Measurements from ENCODE around the gene SH3PXD2A.

SH3PXD2A gene, protein sequence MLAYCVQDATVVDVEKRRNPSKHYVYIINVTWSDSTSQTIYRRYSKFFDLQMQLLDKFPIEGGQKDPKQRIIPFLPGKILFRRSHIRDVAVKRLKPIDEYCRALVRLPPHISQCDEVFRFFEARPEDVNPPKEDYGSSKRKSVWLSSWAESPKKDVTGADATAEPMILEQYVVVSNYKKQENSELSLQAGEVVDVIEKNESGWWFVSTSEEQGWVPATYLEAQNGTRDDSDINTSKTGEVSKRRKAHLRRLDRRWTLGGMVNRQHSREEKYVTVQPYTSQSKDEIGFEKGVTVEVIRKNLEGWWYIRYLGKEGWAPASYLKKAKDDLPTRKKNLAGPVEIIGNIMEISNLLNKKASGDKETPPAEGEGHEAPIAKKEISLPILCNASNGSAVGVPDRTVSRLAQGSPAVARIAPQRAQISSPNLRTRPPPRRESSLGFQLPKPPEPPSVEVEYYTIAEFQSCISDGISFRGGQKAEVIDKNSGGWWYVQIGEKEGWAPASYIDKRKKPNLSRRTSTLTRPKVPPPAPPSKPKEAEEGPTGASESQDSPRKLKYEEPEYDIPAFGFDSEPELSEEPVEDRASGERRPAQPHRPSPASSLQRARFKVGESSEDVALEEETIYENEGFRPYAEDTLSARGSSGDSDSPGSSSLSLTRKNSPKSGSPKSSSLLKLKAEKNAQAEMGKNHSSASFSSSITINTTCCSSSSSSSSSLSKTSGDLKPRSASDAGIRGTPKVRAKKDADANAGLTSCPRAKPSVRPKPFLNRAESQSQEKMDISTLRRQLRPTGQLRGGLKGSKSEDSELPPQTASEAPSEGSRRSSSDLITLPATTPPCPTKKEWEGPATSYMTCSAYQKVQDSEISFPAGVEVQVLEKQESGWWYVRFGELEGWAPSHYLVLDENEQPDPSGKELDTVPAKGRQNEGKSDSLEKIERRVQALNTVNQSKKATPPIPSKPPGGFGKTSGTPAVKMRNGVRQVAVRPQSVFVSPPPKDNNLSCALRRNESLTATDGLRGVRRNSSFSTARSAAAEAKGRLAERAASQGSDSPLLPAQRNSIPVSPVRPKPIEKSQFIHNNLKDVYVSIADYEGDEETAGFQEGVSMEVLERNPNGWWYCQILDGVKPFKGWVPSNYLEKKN

GRCh38 chr10:103855424-103855823, at the start of gene SH3PXD2A:
TSS of gene SH3PXD2A (minus strand) at chr10:103855576. CDS start at chr10:103855266, 310 bp downstream.
- in situ Hi-C loops (cut with MboI; ENCODE audit: low sequenced_read_pairs), result no loop called here

GRCh38 chr10:103901299-103901698, 45.9 kb upstream of the SH3PXD2A start:
- in situ Hi-C loops (cut with MboI; ENCODE audit: low sequenced_read_pairs), result no loop called here

DNA sequence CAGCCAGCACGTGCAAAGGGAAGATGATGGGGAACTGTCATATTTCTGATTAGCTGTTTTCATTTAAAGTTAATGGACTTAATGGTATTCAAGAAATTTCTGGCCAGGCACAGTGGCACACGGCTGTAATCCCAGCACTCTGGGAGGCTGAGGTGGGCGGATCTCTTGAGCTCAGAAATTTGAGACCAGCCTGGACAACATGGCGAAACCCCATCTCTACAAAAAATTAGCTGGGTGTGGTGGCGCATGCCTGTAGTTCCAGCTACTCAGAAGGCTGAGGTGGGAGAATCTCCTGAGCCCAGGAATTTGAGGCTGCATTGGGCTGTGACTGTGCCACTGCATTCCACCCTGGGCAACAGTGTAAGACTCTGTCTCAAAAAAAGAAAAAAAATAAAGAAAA, 43.9 kb upstream of the SH3PXD2A start:
- in situ Hi-C loops (cut with MboI; ENCODE audit: low sequenced_read_pairs), result loop anchor here (25.0 kb wide), 1 partner anchor 313 kb away; no protein-coding TSS in a partner anchor

GRCh38 chr10:103897241-103897774, 41.9 kb upstream of the SH3PXD2A start:
- in situ Hi-C loops (cut with MboI; ENCODE audit: low sequenced_read_pairs), result loop anchor here (25.0 kb wide), 1 partner anchor 315 kb away; no protein-coding TSS in a partner anchor

GRCh38 chr10:103896225-103896624, 40.8 kb upstream of the SH3PXD2A start:
- in situ Hi-C loops (cut with MboI; ENCODE audit: low sequenced_read_pairs), result loop anchor here (25.0 kb wide), 1 partner anchor 316 kb away; no protein-coding TSS in a partner anchor

DNA sequence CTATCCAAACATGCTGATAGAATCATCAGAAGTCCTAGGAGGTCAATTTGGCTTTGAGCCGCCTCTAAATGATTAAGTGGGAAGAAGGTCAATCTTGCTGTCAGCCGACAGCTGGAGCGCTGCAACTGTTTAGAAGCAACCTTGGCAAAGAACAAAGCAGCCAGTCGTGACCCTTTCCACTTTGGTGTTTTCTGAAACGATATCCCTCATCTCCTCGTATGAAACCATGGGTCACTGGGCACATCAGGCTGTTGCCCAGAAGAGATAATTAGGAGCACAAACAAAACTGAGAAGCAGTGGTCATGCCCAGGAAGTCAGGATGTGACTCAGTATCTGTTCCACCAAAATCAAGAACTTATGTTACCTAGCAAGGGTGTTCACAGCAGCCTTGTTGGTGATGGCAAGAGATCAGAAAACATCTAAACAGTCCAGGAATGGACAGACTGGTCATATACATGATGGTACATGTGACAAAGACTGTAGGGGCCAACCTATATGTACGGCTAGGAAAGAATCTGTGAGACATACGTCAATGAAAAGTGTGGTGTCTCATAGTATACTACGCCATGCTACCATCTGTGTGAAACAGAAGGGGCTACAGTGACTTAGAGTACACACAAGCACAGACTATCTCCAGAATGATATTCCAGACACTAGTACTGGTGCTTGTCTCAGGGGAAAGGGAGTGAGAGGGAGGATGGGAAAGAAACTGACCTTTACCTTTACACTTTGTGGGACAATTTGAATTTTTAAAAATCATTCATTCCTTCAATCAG, 40.2 kb upstream of the SH3PXD2A start:
- in situ Hi-C loops (cut with MboI; ENCODE audit: low sequenced_read_pairs), result loop anchor here (25.0 kb wide), 1 partner anchor 317 kb away; no protein-coding TSS in a partner anchor

DNA sequence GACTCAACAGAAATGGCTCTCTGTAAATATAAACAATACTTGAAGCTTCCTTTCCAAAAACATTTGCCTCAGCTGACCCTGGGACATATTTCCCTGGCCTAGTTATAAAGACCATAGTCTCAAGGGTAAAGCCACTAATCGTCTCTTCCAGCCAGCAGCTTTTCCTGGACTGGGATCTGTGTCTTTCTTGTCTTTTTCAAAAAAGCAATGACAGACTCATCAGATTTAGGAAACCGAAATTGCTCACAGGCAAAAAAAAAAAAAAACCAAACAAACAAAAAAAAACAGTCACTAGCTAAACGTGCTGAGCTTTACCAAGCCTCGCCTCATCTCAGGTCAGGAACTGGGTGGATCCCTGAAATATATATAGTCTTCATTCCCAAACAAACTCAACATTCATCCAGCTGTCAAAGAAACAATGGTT, 39.1 kb upstream of the SH3PXD2A start:
- in situ Hi-C loops (cut with MboI; ENCODE audit: low sequenced_read_pairs), result loop anchor here (25.0 kb wide), 1 partner anchor 318 kb away; no protein-coding TSS in a partner anchor

GRCh38 chr10:103893817-103894216, 38.4 kb upstream of the SH3PXD2A start:
- in situ Hi-C loops (cut with MboI; ENCODE audit: low sequenced_read_pairs), result loop anchor here (25.0 kb wide), 1 partner anchor 318 kb away; no protein-coding TSS in a partner anchor

- in situ Hi-C loops (cut with MboI; ENCODE audit: low sequenced_read_pairs), result loop anchor here (25.0 kb wide), 1 partner anchor 320 kb away; no protein-coding TSS in a partner anchor
Observed at GRCh38 chr10:103892181-103892580, 36.8 kb upstream of the SH3PXD2A start.

- in situ Hi-C loops (cut with MboI; ENCODE audit: low sequenced_read_pairs), result loop anchor here (25.0 kb wide), 1 partner anchor 322 kb away; no protein-coding TSS in a partner anchor
Observed at GRCh38 chr10:103890688-103891087, 35.3 kb upstream of the SH3PXD2A start.

DNA sequence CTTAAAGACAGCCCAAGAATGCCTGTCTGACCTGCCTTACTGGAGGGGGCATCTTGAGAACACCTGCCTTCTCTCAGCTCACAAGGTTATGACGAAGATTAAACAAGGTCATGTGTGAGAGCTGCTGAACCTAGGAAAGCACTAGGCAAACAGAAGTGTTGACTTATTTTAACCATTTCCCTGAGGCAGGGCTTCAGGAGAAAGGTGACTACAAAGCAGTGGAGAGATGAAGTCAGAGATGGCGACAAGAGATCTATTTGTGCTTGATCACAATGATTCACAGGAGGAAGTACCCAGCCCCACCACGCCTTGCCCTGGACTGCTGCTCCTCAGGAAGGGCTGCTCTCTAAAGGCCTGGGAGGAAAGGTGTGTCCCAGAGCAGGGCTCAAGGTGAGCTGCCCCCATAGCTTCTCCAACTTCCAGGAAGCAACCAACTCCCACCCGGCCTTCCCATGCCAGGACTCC, 34.9 kb upstream of the SH3PXD2A start:
- in situ Hi-C loops (cut with MboI; ENCODE audit: low sequenced_read_pairs), result loop anchor here (25.0 kb wide), 1 partner anchor 322 kb away; no protein-coding TSS in a partner anchor

- in situ Hi-C loops (cut with MboI; ENCODE audit: low sequenced_read_pairs), result loop anchor here (25.0 kb wide), 1 partner anchor 323 kb away; no protein-coding TSS in a partner anchor
Observed at GRCh38 chr10:103889121-103889720, 33.8 kb upstream of the SH3PXD2A start.

GRCh38 chr10:103888113-103888841, 32.9 kb upstream of the SH3PXD2A start:
- in situ Hi-C loops (cut with MboI; ENCODE audit: low sequenced_read_pairs), result loop anchor here (25.0 kb wide), 1 partner anchor 324 kb away; no protein-coding TSS in a partner anchor

DNA sequence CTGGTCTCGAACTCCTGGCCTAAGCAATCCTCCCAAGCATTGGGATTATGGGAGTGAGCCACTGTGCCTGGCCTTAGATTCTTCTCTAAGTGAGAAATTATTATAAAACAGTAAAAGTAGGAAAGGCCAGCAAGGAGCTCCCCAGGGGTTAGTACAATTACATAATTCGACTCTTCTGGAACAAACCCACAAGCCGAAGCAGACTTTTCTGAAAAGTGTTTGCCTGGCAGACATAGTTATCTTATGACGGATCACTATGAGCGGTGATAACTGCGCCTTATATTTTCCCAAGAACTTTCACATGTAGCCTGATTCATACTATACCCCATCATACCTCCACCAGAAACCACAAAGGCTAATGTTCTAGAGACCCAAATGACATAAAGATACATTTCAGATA, 30.2 kb upstream of the SH3PXD2A start:
- in situ Hi-C loops (cut with MboI; ENCODE audit: low sequenced_read_pairs), result loop anchor here (25.0 kb wide), 1 partner anchor 327 kb away; no protein-coding TSS in a partner anchor

- in situ Hi-C loops (cut with MboI; ENCODE audit: low sequenced_read_pairs), result loop anchor here (25.0 kb wide), 1 partner anchor 328 kb away; no protein-coding TSS in a partner anchor
Observed at GRCh38 chr10:103884681-103885139, 29.3 kb upstream of the SH3PXD2A start.

DNA sequence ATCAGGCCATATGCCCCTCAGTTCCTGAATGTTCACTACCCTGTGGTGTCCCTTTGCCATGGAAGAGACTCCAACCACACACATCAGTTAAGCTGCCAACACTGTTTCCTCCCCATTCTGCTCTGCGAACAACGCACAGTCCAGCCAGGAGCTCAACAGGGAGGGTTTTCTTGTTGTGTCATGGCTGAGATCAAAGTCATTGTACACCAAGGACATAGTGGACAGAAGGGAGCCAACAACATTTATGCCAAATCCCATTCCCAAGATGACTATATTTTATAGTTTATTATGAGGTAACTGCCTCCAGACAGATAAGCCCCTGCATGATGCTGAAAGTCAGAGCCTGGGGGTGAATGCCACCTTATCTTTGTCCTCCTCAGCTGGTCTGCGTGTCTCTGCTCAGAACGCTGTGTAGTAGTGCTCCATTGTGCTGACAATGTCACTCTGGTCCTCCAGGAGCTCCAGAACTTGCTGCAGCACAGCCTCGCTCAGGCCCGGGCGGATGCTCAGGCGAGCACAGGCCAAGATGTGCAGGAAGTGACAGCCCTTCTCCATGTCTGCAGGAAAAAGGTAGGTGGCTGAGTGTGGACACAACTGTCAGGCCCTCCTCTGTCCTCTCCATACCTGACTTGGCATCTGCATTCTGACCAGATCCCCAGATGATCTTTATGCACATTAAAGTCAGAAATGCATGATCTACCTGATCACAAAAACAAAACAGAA, 27.1 kb upstream of the SH3PXD2A start:
- in situ Hi-C loops (cut with MboI; ENCODE audit: low sequenced_read_pairs), result loop anchor here (25.0 kb wide), 1 partner anchor 330 kb away; no protein-coding TSS in a partner anchor
